Stimulated activated CD4-positive, alpha-beta T cell treated with anti-CD3 and anti-CD28 coated beads, Interleukin-15, amount 100 ng/mL, for 24 hours (primary cell): ENCODE measurements around the gene OR5K4.

Experiments
- DNase-seq: peaks from one replicate; pipeline ENCODE4 v3.0.0-alpha.2; 2020

OR5K4 gene

GRCh38 chr3:98353554-98353953 lies at the start of gene OR5K4:
OR5K4 (plus strand) TSS chr3:98353854; CDS start chr3:98353854, 0 bp downstream.
- no peak for DNase-seq

- DNase-seq: no peak
Measured at GRCh38 chr3:98322101-98322500, 31.6 kb upstream of the OR5K4 start.

- DNase-seq: no peak
Measured at GRCh38 chr3:98322686-98323085, 31.0 kb upstream of the OR5K4 start.

GRCh38 chr3:98323425-98323824 lies 30.2 kb upstream of the OR5K4 start:
- no peak for DNase-seq

- no peak for DNase-seq
Measured at GRCh38 chr3:98325055-98325454, 28.6 kb upstream of the OR5K4 start.

GRCh38 chr3:98326105-98326893 lies 27.4 kb upstream of the OR5K4 start:
- DNase-seq: no peak

- DNase-seq: no peak
Measured at GRCh38 chr3:98326945-98327344, 26.7 kb upstream of the OR5K4 start.

GRCh38 chr3:98328933-98329332 lies 24.7 kb upstream of the OR5K4 start:
- DNase-seq: no peak

GRCh38 chr3:98329392-98330124 lies 24.1 kb upstream of the OR5K4 start:
- DNase-seq: peak; percentile 56

GRCh38 chr3:98331329-98331728 lies 22.3 kb upstream of the OR5K4 start:
- DNase-seq: no peak

GRCh38 chr3:98333989-98334606 lies 19.6 kb upstream of the OR5K4 start:
- DNase-seq: no peak

- no peak for DNase-seq
Measured at GRCh38 chr3:98339031-98339430, 14.6 kb upstream of the OR5K4 start.

GRCh38 chr3:98341758-98342157 lies 11.9 kb upstream of the OR5K4 start:
- DNase-seq: no peak

GRCh38 chr3:98343647-98344507 lies 9.8 kb upstream of the OR5K4 start:
- DNase-seq: peak; percentile 46

GRCh38 chr3:98350082-98350481 lies 3.6 kb upstream of the OR5K4 start:
- DNase-seq: no peak

- no peak for DNase-seq
Measured at GRCh38 chr3:98359250-98359649, 5.6 kb downstream of the OR5K4 start.

GRCh38 chr3:98359993-98360675 lies 6.5 kb downstream of the OR5K4 start:
- DNase-seq: peak; percentile 6

GRCh38 chr3:98360681-98361080 lies 7.0 kb downstream of the OR5K4 start:
- DNase-seq: no peak

GRCh38 chr3:98361289-98361688 lies 7.6 kb downstream of the OR5K4 start:
- DNase-seq: no peak

- DNase-seq: no peak
Measured at GRCh38 chr3:98367464-98368246, 14.0 kb downstream of the OR5K4 start.

GRCh38 chr3:98371186-98371585 lies 17.5 kb downstream of the OR5K4 start:
- DNase-seq: no peak
